Astrocyte (in vitro differentiated cells and primary cell): ENCODE measurements around the gene STRAP. TPM values are rescaled to one million over a fixed set of nuclear protein-coding genes. Genes with fewer than 3 reads are reported as not detected.

Experiments
- DNase-seq: peaks from one replicate; pipeline ENCODE4 v3.0.0-alpha.2; 2010; ENCODE audit warnings: low read depth
- FAIRE-seq: peaks from 2 replicates; lab custom pipeline; 2011; peaks lifted over from hg19 to GRCh38; lab: Jason Lieb, UNC
- H2AFZ ChIP-seq: 2 replicates; pipeline ENCODE4 v1.6.0; 2012; ENCODE audit warnings: low read depth, low read length, inconsistent platforms
- H3K27ac ChIP-seq: 2 replicates; pipeline ENCODE4 v1.5.1; 2011; ENCODE audit warnings: low read depth, low read length, inconsistent platforms
- H3K27me3 ChIP-seq: 2 replicates; pipeline ENCODE4 v1.6.0; 2011; ENCODE audit warnings: low read length, inconsistent platforms; ENCODE audit not compliant: insufficient read depth
- H3K36me3 ChIP-seq: 2 replicates; pipeline ENCODE4 v1.5.1; 2011; ENCODE audit warnings: low read length, inconsistent platforms; ENCODE audit not compliant: insufficient read depth
- H3K4me1 ChIP-seq: 2 replicates; pipeline ENCODE4 v1.5.1; 2011; ENCODE audit warnings: low read length, inconsistent platforms; ENCODE audit not compliant: insufficient read depth
- H3K4me2 ChIP-seq: 2 replicates; pipeline ENCODE4 v1.6.0; 2012; ENCODE audit warnings: low read length, inconsistent platforms
- H3K4me3 ChIP-seq: 2 replicates; pipeline ENCODE4 v1.5.1; 2011; ENCODE audit warnings: low read depth, mild to moderate bottlenecking, low read length, inconsistent platforms; ENCODE audit not compliant: insufficient read depth
- H3K79me2 ChIP-seq: 2 replicates; pipeline ENCODE4 v1.6.0; 2012; ENCODE audit warnings: mild to moderate bottlenecking, low read length, inconsistent platforms; ENCODE audit not compliant: insufficient read depth
- H3K9ac ChIP-seq: 2 replicates; pipeline ENCODE4 v1.6.0; 2012; ENCODE audit warnings: mild to moderate bottlenecking, low read length, inconsistent platforms
- H3K9me3 ChIP-seq: 2 replicates; pipeline ENCODE4 v1.5.1; 2012; ENCODE audit warnings: low read depth, mild to moderate bottlenecking, low read length, inconsistent platforms; ENCODE audit not compliant: insufficient read depth
- H4K20me1 ChIP-seq: 2 replicates; pipeline ENCODE4 v1.6.0; 2012; ENCODE audit warnings: low read length, inconsistent platforms; ENCODE audit not compliant: insufficient read depth
- H3K27ac Mint-ChIP-seq: one replicate; pipeline ENCODE4 v1.8.0; 2021; ENCODE audit warnings: mild to moderate bottlenecking, mixed read lengths; ENCODE audit not compliant: unreplicated experiment
- H3K27me3 Mint-ChIP-seq: one replicate; pipeline ENCODE4 v1.8.0; 2021; ENCODE audit warnings: low read depth, mixed read lengths; ENCODE audit not compliant: unreplicated experiment
- H3K36me3 Mint-ChIP-seq: one replicate; pipeline ENCODE4 v1.8.0; 2021; ENCODE audit warnings: low read depth, mixed read lengths; ENCODE audit not compliant: unreplicated experiment
- H3K4me1 Mint-ChIP-seq: one replicate; pipeline ENCODE4 v1.8.0; 2021; ENCODE audit warnings: low read depth, mixed read lengths; ENCODE audit not compliant: unreplicated experiment
- H3K4me3 Mint-ChIP-seq: one replicate; pipeline ENCODE4 v1.8.0; 2021; ENCODE audit warnings: mild to moderate bottlenecking, moderate library complexity, mixed read lengths; ENCODE audit not compliant: unreplicated experiment
- H3K9me3 Mint-ChIP-seq: one replicate; pipeline ENCODE4 v1.8.0; 2021; ENCODE audit warnings: mild to moderate bottlenecking, mixed read lengths; ENCODE audit not compliant: unreplicated experiment
- EZH2 ChIP-seq: IDR thresholded peaks from 2 replicates; pipeline ENCODE4 v1.6.1; 2012; ENCODE audit warnings: mild to moderate bottlenecking, low read length, inconsistent platforms; ENCODE audit not compliant: insufficient read depth
- total RNA-seq: library from RNA; stranded (reverse); gene quantifications from 2 replicates; pipeline ENCODE4 v1.2.1, GENCODE V29; 2021
- TF ChIP-seq, protein P1 (sequence below): IDR thresholded peaks from 2 replicates; pipeline ENCODE4 v1.5.1; 2011; ENCODE audit warnings: low read depth, mild to moderate bottlenecking, inconsistent platforms, low read length, moderate library complexity; ENCODE audit not compliant: insufficient read depth

The STRAP gene
- total RNA-seq, 1 donor from 2014 or later = 241 TPM

DNA sequence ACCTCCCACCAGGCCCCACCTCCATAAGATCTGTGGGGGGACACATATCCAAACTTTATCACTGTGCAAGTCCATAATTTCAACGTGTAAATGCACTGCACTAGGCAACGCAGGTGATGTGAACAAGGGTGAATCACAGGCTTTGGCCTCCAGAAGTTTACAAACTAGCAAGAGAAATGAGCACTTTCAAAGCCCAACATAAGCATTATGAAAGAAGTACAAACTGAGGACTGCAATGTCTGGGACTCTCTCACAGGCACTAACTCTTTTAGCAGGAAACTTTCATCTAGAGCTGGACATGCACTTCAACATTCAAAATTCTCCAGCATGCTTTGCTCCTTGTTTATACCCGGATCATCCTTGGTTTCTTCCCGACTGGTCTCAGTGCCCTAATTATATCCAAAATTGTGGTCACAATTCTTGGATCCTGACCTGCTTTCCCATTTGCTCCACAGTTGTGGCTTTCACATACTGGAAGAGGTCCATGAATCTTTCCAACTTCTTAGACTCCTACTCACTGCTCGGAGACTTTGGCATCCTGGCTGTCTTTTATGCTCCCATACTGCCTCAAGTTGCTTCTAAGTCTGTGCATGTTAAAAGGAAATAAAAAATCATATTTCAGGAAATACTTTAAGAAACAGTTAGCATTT, 44.9 kb upstream of the STRAP start:
- no peaks in the 10 kb centered on the region for H3K27me3 ChIP-seq
- no peaks in the 10 kb centered on the region for H3K27me3 Mint-ChIP-seq
- H3K79me2 ChIP-seq = no peaks in the 10 kb centered on the region
- no peak for TF ChIP-seq EZH2
- TF ChIP-seq, protein P1, sequence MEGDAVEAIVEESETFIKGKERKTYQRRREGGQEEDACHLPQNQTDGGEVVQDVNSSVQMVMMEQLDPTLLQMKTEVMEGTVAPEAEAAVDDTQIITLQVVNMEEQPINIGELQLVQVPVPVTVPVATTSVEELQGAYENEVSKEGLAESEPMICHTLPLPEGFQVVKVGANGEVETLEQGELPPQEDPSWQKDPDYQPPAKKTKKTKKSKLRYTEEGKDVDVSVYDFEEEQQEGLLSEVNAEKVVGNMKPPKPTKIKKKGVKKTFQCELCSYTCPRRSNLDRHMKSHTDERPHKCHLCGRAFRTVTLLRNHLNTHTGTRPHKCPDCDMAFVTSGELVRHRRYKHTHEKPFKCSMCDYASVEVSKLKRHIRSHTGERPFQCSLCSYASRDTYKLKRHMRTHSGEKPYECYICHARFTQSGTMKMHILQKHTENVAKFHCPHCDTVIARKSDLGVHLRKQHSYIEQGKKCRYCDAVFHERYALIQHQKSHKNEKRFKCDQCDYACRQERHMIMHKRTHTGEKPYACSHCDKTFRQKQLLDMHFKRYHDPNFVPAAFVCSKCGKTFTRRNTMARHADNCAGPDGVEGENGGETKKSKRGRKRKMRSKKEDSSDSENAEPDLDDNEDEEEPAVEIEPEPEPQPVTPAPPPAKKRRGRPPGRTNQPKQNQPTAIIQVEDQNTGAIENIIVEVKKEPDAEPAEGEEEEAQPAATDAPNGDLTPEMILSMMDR = no peak
- FAIRE-seq = peak; percentile 94
- no peak overlapping the region for H3K4me3 ChIP-seq
- H3K4me1 Mint-ChIP-seq = peaks cover 12% of the 10 kb centered on the region
- H4K20me1 ChIP-seq = no peaks in the 10 kb centered on the region
- no peak overlapping the region for H3K27ac Mint-ChIP-seq
- no peaks in the 10 kb centered on the region for H3K9me3 ChIP-seq
- H3K36me3 Mint-ChIP-seq = no peaks in the 10 kb centered on the region
- H3K27ac ChIP-seq = peak overlapping the region; percentile 15
- H2AFZ ChIP-seq = peak overlapping the region; percentile 55
- H3K36me3 ChIP-seq = no peaks in the 10 kb centered on the region
- no peak overlapping the region for H3K9ac ChIP-seq
- peak overlapping the region; percentile 47 for H3K4me2 ChIP-seq
- peak; percentile 92 for DNase-seq
- H3K4me1 ChIP-seq = no peaks in the 10 kb centered on the region
- H3K9me3 Mint-ChIP-seq = no peaks in the 10 kb centered on the region
- no peak overlapping the region for H3K4me3 Mint-ChIP-seq

DNA sequence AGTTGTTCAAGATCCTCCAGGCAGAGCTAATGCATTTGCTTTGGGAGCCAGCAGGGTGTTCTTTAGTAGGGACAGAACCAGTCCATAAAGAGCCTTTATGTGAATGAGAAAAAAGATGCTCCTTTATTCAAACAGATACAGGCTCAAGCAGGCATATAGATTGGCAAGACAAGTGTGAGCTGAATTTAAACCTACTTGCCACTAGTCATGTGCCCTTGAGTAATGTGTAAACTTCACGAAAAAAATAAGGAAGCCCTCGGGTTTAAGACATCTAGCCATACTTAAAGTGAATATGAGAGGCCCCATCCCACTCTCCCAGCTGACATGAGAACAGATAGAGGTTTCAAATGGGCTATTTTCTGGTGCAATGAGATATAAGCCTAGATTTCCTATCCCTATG, 43.1 kb upstream of the STRAP start:
- H3K4me2 ChIP-seq = no peak overlapping the region
- no peaks in the 10 kb centered on the region for H3K27me3 Mint-ChIP-seq
- no peak overlapping the region for H3K4me3 Mint-ChIP-seq
- H3K79me2 ChIP-seq = no peaks in the 10 kb centered on the region
- no peaks in the 10 kb centered on the region for H3K36me3 ChIP-seq
- FAIRE-seq = peak; percentile 37
- H3K36me3 Mint-ChIP-seq = no peaks in the 10 kb centered on the region
- no peak overlapping the region for H3K9ac ChIP-seq
- no peak overlapping the region for H3K4me3 ChIP-seq
- H3K4me1 ChIP-seq = no peaks in the 10 kb centered on the region
- H3K9me3 Mint-ChIP-seq = no peaks in the 10 kb centered on the region
- no peak overlapping the region for H3K27ac ChIP-seq
- TF ChIP-seq, protein P1 = no peak
- peaks cover 12% of the 10 kb centered on the region for H3K4me1 Mint-ChIP-seq
- H3K9me3 ChIP-seq = no peaks in the 10 kb centered on the region
- H2AFZ ChIP-seq = no peak overlapping the region
- no peak for DNase-seq
- no peaks in the 10 kb centered on the region for H4K20me1 ChIP-seq
- no peaks in the 10 kb centered on the region for H3K27me3 ChIP-seq
- H3K27ac Mint-ChIP-seq = no peak overlapping the region

DNA sequence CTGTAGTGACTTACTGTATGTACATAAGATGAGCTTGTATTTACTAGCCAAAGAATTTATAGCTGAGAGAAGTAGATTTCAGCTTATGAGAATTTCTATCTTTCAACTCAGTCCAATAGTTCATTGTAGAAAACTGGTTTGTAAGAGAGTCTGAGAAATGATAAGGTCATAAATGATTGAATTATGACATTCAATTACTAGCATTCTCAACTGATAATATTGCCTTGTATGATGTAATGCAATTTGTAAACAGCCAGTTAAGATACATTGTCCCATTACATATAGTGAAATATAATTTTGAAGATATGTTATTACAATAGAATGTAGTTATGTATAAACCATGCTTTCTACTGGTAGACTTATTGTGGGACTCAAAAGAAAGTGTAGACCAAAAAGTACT, 42.5 kb upstream of the STRAP start:
- FAIRE-seq = no peak
- Mint-ChIP-seq H3K36me3 (no peaks in the 10 kb centered on the region), H3K27ac (no peak overlapping the region)

More for the DNA sequence above, 42.5 kb upstream of the STRAP start:
- no peaks in the 10 kb centered on the region for H4K20me1 ChIP-seq
- no peak for DNase-seq
- no peaks in the 10 kb centered on the region for H3K79me2 ChIP-seq
- H3K4me3 ChIP-seq = no peak overlapping the region
- H3K4me2 ChIP-seq = no peak overlapping the region
- H3K27ac ChIP-seq = no peak overlapping the region
- TF ChIP-seq, protein P1 = no peak
- TF ChIP-seq EZH2 = no peak
- H3K4me1 ChIP-seq = no peaks in the 10 kb centered on the region
- Mint-ChIP-seq H3K4me1 (peaks cover 12% of the 10 kb centered on the region), H3K4me3 (no peak overlapping the region), H3K9me3 (no peaks in the 10 kb centered on the region), H3K27me3 (no peaks in the 10 kb centered on the region)
- no peaks in the 10 kb centered on the region for H3K27me3 ChIP-seq
- no peak overlapping the region for H2AFZ ChIP-seq
- H3K9ac ChIP-seq = no peak overlapping the region
- H3K36me3 ChIP-seq = no peaks in the 10 kb centered on the region
- no peaks in the 10 kb centered on the region for H3K9me3 ChIP-seq
